Kidney (tissue), 14 donors: ENCODE measurements around the gene LSM7. TPM values are rescaled to one million over a fixed set of nuclear protein-coding genes. Genes with fewer than 3 reads are reported as not detected.

ENCODE experiments used
- DNase-seq, 5 donors: peaks; one replicate each; pipeline ENCODE4 v3.0.0-alpha.2; 2013 to 2020
- FAIRE-seq: peaks from 2 replicates; lab custom pipeline; 2012; peaks lifted over from hg19 to GRCh38; lab: Jason Lieb, UNC
- H3K27ac ChIP-seq, 2 donors: one replicate each; pipeline ENCODE4 v1.7.0; 2013; ENCODE audit warnings: low read depth in 2 of 2, low read length in 2 of 2, inconsistent platforms in 1 of 2
- H3K27me3 ChIP-seq: one replicate; pipeline ENCODE4 v1.7.1; 2013; ENCODE audit warnings: low read length, inconsistent platforms; ENCODE audit not compliant: control insufficient read depth, insufficient read depth
- H3K36me3 ChIP-seq, 3 donors: one replicate each; pipeline versions ENCODE4 v1.7.0 to v1.7.1; 2013; ENCODE audit warnings: low read length in 3 of 3, control low read depth in 1 of 3, inconsistent platforms in 1 of 3; ENCODE audit not compliant: insufficient read depth in 3 of 3, control insufficient read depth in 2 of 3
- H3K4me1 ChIP-seq, 3 donors: one replicate each; pipeline versions ENCODE4 v1.7.0 to v1.7.1; 2013; ENCODE audit warnings: low read length in 3 of 3, inconsistent platforms in 1 of 3, low read depth in 1 of 3; ENCODE audit not compliant: control insufficient read depth in 2 of 3, insufficient read depth in 2 of 3
- H3K4me3 ChIP-seq, 3 donors: one replicate each; pipeline versions ENCODE4 v1.7.0 to v1.8.1; 2013; ENCODE audit warnings: low read length in 3 of 3, control low read depth in 1 of 3, inconsistent platforms in 1 of 3
- H3K9ac ChIP-seq, 3 donors: one replicate each; pipeline versions ENCODE4 v1.7.0 to v1.7.1; 2013; ENCODE audit warnings: low read length in 3 of 3, control low read depth in 1 of 3, inconsistent platforms in 1 of 3
- H3K9me3 ChIP-seq, 3 donors: one replicate each; pipeline versions ENCODE4 v1.7.0 to v1.7.1; 2013; ENCODE audit warnings: low read length in 3 of 3, control low read depth in 1 of 3, inconsistent platforms in 1 of 3; ENCODE audit not compliant: control insufficient read depth in 2 of 3, insufficient read depth in 1 of 3
- intact Hi-C: fragments of 100-400 bp; cut with DNase I; formaldehyde crosslinking; loops from one replicate; pipeline ENCODE4 v1.11.1; 2022
- polyA plus RNA-seq: library from polyadenylated mRNA; stranded (reverse); fragments of 350-450 nt; fragmentation: Illumina TruSeq; extraction: RNeasy Lipid Tissue Mini Kit (QIAGEN cat#74804); gene quantifications from one replicate; pipeline ENCODE4 v1.2.3, GENCODE V29; 2014; ENCODE audit warnings: low read depth, low replicate concordance; ENCODE audit not compliant: insufficient read depth
- total RNA-seq: library from RNA; stranded (reverse); fragmentation: NEBNext Ultra II Directional; extraction: Animal tissue kit (Norgen Biotek cat#: 25700); gene quantifications from one replicate; pipeline ENCODE4 v1.2.1, GENCODE V29; 2021
- TF ChIP-seq, protein P1 (sequence below): IDR thresholded peaks from 3 replicates; pipeline ENCODE4 v1.5.1; 2012; ENCODE audit warnings: mild to moderate bottlenecking, moderate library complexity, borderline replicate concordance; ENCODE audit not compliant: insufficient read depth; ENCODE audit errors: extremely low read depth
- donor health status: control.
- donor health status: control.
- donor health status: control.
- donor health status: control.
- donor health status: control.
- donor health status: DM: yes; HTN: yes; CAD: no.
- donor health status: Normal renal cell carcinoma (clear cell type).

Gene LSM7
- total and polyA plus RNA-seq, 2 donors from 2014 or later: 54.0 to 160 TPM

DNA sequence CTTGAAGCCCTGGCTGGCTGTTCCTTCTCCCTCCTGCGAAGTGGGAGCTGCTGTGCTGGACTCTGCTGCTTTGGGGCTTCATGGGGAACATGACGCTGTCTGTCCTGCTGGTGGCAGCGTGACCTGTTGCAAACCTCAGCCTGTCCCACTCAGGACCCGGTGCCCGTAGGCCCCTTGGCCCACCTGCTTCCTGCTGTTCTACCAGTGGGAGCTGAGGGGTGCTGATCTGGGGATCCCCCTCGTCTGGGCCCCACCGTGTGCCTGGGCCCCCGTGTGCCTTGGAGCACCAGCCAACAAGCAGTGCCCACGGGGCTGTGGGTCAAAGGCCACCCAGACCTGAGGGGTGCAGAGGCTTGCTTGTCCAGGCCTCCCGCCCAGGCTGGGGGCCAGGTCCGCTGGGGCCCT is 5.4 kb upstream of the LSM7 start:
- H3K27ac ChIP-seq: no peak overlapping the region
- peaks cover 0 to 3% (median 0%) of the 10 kb centered on the region in 3 donors for H3K36me3 ChIP-seq
- H3K4me1 ChIP-seq: peaks cover 0 to 36% (median 21%) of the 10 kb centered on the region in 3 donors
- H3K9me3 ChIP-seq: no peaks in the 10 kb centered on the region
- DNase-seq: peak in 1 of 5 donors; percentile 25
- TF ChIP-seq, protein P1, sequence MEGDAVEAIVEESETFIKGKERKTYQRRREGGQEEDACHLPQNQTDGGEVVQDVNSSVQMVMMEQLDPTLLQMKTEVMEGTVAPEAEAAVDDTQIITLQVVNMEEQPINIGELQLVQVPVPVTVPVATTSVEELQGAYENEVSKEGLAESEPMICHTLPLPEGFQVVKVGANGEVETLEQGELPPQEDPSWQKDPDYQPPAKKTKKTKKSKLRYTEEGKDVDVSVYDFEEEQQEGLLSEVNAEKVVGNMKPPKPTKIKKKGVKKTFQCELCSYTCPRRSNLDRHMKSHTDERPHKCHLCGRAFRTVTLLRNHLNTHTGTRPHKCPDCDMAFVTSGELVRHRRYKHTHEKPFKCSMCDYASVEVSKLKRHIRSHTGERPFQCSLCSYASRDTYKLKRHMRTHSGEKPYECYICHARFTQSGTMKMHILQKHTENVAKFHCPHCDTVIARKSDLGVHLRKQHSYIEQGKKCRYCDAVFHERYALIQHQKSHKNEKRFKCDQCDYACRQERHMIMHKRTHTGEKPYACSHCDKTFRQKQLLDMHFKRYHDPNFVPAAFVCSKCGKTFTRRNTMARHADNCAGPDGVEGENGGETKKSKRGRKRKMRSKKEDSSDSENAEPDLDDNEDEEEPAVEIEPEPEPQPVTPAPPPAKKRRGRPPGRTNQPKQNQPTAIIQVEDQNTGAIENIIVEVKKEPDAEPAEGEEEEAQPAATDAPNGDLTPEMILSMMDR: no peak
- H3K4me3 ChIP-seq: no peak overlapping the region
- FAIRE-seq: no peak
- H3K27me3 ChIP-seq: no peaks in the 10 kb centered on the region
- peak overlapping the region in 1 of 3 donors; percentile 16 for H3K9ac ChIP-seq
- intact Hi-C loops: no loop called here

DNA sequence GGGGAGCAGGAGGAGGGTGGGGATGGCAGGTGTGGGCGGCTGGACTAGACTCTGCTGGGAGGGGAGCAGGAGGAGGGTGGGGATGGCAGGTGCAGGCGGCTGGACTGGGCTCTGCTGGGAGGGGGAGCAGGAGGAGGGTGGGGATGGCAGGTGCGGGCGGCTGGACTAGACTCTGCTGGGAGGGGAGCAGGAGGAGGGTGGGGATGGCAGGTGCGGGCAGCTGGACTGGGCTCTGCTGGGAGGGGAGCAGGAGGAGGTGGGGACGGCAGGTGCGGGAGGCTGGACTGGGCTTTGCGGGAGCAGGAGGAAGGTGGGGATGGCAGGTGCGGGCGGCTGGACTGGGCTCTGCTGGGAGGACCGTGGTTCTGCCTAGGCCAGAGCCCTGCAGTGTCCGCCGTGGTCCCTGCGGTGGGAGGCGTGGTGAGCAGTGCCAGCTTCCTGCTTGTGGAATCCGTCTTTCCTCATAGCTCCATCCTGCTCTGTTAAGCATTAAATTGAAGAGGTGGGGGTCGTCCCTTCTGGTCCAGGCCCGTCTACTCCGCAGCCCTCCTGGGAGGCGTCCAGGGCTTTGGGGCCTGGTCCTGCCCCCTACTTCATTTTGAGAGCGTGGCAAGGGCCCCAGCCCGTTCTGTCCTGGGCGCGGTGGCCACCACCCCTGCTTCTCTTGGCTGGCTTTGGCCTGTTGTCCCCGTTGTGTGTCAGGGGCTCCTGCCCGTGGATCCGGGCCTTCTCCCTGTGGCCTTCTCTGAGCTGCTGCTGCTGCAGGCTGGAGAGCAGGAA is 4.8 kb upstream of the LSM7 start:
- peaks cover 0 to 36% (median 21%) of the 10 kb centered on the region in 3 donors for H3K4me1 ChIP-seq
- DNase-seq: peak; percentile 65 to 92 (median 81)
- no peaks in the 10 kb centered on the region for H3K27me3 ChIP-seq
- no peak overlapping the region for H3K9ac ChIP-seq
- H3K36me3 ChIP-seq: peaks cover 0 to 3% (median 0%) of the 10 kb centered on the region in 3 donors
- TF ChIP-seq, protein P1: no peak
- intact Hi-C loops: no loop called here
- H3K9me3 ChIP-seq: no peaks in the 10 kb centered on the region
- FAIRE-seq: no peak
- no peak overlapping the region for H3K27ac ChIP-seq
- no peak overlapping the region for H3K4me3 ChIP-seq

- no peak for FAIRE-seq
- Histone ChIP-seq H3K27ac (peak overlapping the region in 1 of 2 donors; percentile 37), H3K9ac (peak overlapping the region in 1 of 3 donors; percentile 12), H3K4me1 (peaks cover 0 to 40% (median 21%) of the 10 kb centered on the region in 3 donors), H3K9me3 (no peaks in the 10 kb centered on the region), H3K27me3 (no peaks in the 10 kb centered on the region), H3K36me3 (peaks cover 0 to 3% (median 0%) of the 10 kb centered on the region in 3 donors), H3K4me3 (no peak overlapping the region)
- peak in 1 of 5 donors; percentile 71 for DNase-seq
- TF ChIP-seq, protein P1: no peak
- intact Hi-C loops: no loop called here
Measured at GRCh38 chr19:2332341-2333026, 4.1 kb upstream of the LSM7 start.
